ENCODE measurements around the gene DOCK2. TPM values are rescaled to one million over a fixed set of nuclear protein-coding genes. Genes with fewer than 3 reads are reported as not detected.
"Not testable (repeated sequence)": the region's sequence is repeated elsewhere in the genome, so short reads cannot be mapped to it uniquely, and the experiment has no call there.

DOCK2 gene
- total RNA-seq = 10 to 100 TPM; 26.0 to 33.8 TPM
- long read RNA-seq, donor 1, full-length matches to known transcripts = 1 of 9 reads
- long read RNA-seq, donor 1, partial matches to known transcripts = 4 of 9 reads
- long read RNA-seq, donor 1, other reads (novel, unspliced or antisense) = 4 of 9 reads
- long read RNA-seq, donor 2, partial matches to known transcripts = 5 of 12 reads
- long read RNA-seq, donor 2, other reads (novel, unspliced or antisense) = 3 of 12 reads

- DNase-seq (ENCODE audit: low spot score) = peak; percentile 91
- intact Hi-C loops (cut with DNase I) = no loop called here
Observed at GRCh38 chr5:169637085-169637548, at the start of gene DOCK2. TSS of gene DOCK2 (plus strand) at chr5:169637275. CDS start at chr5:169637327, 52 bp downstream.

DNA sequence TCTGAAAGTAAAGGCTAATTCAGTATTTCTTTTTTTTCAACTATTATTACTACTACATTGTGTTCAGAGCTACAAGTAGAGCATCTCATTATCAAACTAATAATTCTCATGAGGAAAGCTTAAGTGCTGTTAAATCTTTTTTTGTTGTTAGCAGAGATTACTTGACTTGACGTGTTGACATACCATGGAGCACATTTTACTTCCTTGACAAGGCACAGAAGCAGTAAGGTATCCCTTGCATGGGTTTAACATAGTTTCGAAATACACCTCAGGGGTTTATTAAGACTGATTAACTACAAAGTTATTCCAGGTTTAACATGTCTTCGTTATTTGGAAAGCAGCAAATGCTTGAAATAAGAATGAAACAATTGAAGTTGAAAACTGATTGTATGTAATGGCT, 46.5 kb upstream of the DOCK2 start:
- DNase-seq (ENCODE audit: low spot score) = no peak
- intact Hi-C loops (cut with DNase I) = no loop called here

DNA sequence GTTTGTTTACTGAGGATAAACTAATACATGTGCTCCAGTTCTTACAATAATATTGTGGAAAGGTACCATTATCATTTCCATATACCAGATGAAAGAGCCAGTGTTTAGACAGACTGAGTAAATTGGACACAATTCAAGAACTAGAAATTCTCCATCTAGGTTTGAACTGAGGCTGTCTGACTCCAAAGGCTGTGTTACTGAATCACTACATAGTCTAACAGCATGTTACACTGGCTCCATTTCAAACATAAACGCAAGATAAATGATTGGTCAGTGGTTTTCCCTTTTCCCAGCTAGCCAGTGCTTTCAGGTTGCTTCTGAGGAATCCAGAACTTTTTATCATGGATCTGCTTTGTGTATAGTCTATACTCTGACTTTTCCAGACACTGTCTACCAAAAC, 45.4 kb upstream of the DOCK2 start:
- intact Hi-C loops (cut with DNase I) = no loop called here

DNA sequence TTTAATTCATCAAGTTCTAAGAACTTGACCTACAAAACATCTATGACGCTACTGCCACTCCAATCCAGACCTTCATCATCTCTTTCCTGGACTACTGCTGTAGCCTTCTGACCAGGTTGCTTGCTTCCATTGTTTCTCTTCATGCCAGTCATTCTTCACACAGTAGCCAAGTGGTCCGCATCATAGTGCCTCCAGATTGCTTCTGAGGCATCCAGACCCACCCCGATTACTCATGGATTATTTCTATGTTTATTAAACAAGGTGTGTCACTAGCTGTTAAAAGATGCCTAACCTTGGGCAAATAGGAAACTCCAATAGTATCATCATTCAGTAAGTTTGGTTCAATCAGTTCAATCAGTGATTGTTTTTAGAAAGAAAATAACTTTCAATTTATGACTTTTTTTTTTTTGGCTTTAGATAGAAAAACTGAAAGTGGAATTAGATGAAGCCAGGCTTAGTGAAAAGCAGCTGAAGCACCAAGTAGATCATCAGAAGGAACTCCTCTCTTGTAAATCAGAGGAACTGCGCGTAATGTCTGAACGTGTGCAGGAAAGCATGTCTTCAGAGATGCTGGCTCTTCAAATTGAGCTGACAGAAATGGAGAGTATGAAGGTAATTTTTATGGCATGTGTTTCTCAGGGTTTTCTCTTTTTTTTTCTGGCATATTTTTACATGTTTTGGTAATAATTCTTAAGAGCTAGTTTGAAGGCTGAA, 44.0 kb upstream of the DOCK2 start:
- no peak for DNase-seq (ENCODE audit: low spot score)
- intact Hi-C loops (cut with DNase I) = no loop called here

More for the DNA sequence above, 45.4 kb upstream of the DOCK2 start:
- DNase-seq (ENCODE audit: low spot score) = no peak

DNA sequence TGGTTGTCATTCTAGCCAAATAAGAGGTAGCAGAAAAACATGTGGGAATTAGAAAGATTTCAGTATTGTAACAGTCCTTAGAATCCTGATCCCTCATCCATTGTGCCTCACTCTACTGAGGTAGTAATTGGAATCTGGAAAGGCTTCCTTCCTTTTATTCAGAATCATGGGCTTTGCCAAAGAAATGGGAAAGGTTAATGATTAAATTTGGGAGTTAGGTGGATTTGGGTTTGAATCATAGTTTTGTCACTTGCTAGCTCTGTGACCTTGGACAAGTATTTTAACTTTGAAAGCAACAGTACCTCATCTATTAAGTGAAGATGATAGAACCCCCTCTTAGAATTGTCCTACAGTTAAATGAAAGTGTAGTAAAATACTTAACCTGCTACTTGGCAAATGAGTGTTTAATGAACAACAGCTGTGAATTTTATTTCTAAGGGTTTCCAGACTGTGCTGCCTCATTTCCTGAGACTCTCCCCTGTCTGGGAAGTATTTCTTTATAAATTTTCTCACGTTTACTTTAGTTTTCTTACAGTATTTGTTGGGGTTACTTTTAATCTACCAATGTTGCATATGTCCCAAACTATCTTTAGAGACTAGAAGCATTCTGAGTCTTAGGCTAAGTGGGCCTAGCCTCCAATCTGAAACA, 41.8 kb upstream of the DOCK2 start:
- intact Hi-C loops (cut with DNase I) = no loop called here
- no peak for DNase-seq (ENCODE audit: low spot score)

- intact Hi-C loops (cut with DNase I) = no loop called here
Observed at GRCh38 chr5:169599451-169599850, 37.6 kb upstream of the DOCK2 start.

GRCh38 chr5:169602535-169602934, 34.5 kb upstream of the DOCK2 start:
- no peak for DNase-seq (ENCODE audit: low spot score)
- intact Hi-C loops (cut with DNase I) = no loop called here

More at GRCh38 chr5:169599451-169599850, 37.6 kb upstream of the DOCK2 start:
- DNase-seq (ENCODE audit: low spot score) = no peak

- DNase-seq (ENCODE audit: low spot score) = no peak
- intact Hi-C loops (cut with DNase I) = no loop called here
Observed at GRCh38 chr5:169606279-169606678, 30.8 kb upstream of the DOCK2 start.

DNA sequence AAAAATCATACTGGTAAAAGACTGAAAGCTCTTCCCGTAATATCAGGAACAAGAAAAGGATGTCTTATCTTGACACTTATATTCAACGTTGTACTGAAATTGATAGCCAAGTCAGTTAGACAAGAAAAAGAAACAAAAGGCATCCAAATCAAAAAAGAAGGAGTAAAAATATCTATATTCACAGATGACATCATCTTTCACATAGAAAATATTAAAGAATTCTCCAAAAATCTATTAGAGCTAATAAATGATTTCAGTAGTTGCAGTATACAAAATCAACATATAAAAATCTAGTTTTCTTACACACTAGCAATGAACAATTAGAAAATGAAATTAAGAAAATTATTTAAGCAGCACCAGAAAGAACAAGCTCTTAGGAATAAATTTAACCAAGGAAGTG, 29.2 kb upstream of the DOCK2 start:
- DNase-seq (ENCODE audit: low spot score) = no peak
- intact Hi-C loops (cut with DNase I) = no loop called here

- DNase-seq (ENCODE audit: low spot score) = no peak
- intact Hi-C loops (cut with DNase I) = no loop called here
Observed at GRCh38 chr5:169609716-169610115, 27.4 kb upstream of the DOCK2 start.

DNA sequence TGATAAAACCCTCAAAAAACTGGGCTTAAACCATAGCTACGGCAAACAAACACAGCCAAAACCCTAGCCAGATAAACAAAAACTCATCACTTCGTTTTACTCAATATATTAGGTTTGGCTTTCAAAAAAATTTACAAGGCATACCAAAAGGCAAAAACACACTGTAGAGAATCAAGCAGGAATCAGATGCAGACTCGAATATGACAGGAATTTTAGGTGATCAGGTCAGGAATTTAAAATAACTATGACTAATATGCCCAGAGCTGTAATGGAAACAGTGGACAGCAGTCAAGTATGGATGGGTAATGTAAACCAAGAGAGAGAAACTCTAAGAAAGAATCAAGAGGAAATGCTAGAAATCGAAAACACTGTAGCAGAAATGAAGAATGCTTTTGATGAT, 26.5 kb upstream of the DOCK2 start:
- intact Hi-C loops (cut with DNase I) = no loop called here
- no peak for DNase-seq (ENCODE audit: low spot score)

DNA sequence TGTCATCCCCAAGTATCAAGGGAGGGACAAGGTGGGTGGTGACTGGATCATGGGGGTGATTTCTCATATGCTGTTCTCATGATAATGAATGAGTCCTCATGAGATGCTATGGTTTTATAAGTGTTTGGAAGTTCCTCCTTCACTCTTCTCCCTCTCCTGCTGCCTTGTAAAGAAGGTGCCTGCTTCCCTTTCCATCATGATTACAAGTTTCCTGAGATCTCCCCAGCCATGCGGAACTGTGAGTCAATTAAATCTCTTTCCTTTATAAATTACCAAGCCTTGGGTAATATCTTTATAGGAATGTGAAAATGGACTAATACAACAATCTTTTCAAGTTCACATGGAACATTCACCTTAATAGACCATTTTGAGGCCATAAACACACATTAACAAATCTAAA, 21.5 kb upstream of the DOCK2 start:
- no peak for DNase-seq (ENCODE audit: low spot score)
- intact Hi-C loops (cut with DNase I) = no loop called here

DNA sequence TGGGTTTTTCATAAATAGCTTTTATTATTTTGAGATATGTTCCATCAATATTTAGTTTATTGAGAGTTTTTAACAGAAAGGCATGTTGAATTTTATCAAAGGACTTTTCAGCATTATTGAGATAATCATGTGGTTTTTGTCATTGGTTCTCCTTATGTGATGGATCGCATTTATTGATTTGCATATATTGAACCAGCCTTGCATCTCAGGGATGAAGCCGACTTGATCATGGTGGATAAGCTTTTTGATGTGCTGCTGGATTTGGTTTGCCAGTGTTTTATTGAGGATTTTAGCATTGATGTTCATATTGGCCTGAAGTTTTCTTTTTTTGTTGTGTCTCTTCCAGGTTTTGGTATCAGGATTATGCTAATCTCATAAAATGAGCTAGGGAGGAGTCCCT, 12.8 kb upstream of the DOCK2 start:
- DNase-seq (ENCODE audit: low spot score); intact Hi-C loops (cut with DNase I): not testable (repeated sequence)

DNA sequence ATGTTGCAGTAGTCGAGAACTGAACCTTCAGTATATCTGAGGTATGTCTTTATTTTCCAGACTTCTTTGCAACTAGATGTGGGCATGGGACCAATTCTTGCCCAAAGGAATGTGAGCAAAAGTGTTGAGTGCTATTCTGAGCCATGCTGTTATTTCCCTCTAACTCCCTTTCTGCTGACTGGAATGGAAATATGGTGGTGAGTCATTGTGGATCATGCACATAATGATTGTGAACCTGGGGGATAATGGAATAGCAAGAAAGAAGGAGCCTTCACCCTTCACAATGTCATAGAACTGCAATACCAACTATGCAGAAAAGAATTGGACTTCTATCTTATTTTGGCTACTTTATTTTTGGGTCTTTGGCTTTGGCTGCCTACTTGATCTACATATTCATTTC, 10.3 kb upstream of the DOCK2 start:
- DNase-seq (ENCODE audit: low spot score) = no peak
- intact Hi-C loops (cut with DNase I) = no loop called here

- DNase-seq (ENCODE audit: low spot score) = no peak
- intact Hi-C loops (cut with DNase I) = no loop called here
Observed at GRCh38 chr5:169627551-169627950, 9.5 kb upstream of the DOCK2 start.

DNA sequence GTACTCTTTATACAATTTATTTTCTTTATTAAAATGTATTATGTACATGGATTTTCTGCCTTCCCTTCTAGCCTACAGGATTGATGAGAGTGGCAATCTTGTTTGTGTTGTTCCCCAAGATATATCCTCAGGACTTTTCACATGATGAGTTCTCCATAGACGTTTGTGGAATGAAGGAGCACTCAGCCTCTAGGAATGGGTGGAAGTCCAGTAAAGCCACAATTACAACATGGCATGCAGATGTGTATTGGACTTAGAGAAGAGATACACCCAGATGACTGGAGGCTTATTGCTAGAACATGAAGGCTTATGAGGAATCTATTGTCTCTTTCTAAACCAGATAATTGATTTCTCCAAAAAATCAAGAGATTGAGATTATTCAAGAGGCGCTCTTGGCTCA, 8.2 kb upstream of the DOCK2 start:
- no peak for DNase-seq (ENCODE audit: low spot score)
- intact Hi-C loops (cut with DNase I) = no loop called here

- intact Hi-C loops (cut with DNase I) = no loop called here
- no peak for DNase-seq (ENCODE audit: low spot score)
Observed at GRCh38 chr5:169629847-169630548, 7.1 kb upstream of the DOCK2 start.

DNA sequence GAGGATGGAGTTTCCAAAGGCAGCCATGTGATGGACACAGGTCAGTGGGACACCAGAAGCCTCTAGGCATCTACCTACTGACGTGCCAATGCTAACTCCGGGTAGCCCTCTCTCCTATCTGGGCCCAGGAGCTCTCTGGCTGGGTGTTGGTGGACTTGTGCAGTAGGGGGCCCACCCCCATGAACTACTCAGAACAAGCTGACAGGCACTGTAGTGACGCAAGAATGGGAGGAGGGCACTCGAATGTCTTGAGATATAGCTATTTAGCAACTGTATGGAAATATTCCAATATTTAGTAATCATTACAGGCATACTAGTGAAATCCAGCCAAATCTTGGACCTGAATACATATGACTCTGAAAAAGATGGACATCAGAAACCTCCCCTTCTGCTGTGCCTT, 5.7 kb upstream of the DOCK2 start:
- DNase-seq (ENCODE audit: low spot score) = no peak
- intact Hi-C loops (cut with DNase I) = no loop called here

DNA sequence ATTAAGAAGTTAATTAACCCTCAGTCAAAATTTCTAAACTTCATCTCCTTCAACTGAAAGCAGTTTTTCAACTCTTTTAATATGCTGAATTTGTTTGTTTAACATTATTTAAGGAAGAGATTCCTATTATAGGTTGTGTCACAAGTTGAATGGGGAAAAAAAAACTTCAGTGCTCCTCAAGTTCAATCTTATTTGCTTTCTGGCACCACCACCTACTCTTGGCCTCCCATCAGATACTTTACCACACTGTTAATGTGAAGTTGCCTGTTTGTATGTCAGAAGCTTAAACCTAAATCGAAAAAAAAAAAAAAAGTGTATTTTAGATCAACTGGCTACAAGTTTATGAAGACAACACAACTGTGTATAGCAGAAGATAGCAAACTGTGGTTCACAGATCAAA, 4.1 kb upstream of the DOCK2 start:
- intact Hi-C loops (cut with DNase I) = no loop called here
- no peak for DNase-seq (ENCODE audit: low spot score)

DNA sequence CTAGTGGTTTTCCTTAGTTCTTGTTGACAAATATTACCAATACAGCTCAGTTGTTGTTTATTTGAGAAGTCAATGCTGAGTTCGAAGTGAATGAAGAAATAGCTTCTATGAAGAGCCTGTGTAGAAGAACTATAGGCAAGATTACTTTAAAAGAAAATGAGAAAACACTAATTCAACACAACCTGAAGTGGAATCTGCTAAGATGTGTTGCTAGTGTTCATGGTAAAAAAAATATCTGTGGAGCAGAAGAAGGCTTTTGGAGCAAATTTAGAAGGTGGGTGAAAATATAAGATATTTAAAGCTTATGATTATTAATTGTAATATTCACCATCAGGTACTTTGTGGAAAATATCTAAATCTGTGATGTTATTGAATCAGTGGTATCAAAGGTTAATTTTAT, 2.5 kb upstream of the DOCK2 start:
- DNase-seq (ENCODE audit: low spot score) = no peak
- intact Hi-C loops (cut with DNase I) = no loop called here
